ENCODE data around the gene GPC5.
A peak's percentile ranks its signal among the peaks of the same experiment; 100 is the strongest.

GPC5 gene

GRCh38 chr13:91622778-91623550, 224.5 kb downstream of the GPC5 start:
- DNase-seq (ENCODE audit: low read depth, low spot score): no peak
- no peak overlapping the region for H3K4me3 ChIP-seq (ENCODE audit: low read length)

- H3K4me3 ChIP-seq (ENCODE audit: low read length): no peak overlapping the region
- DNase-seq (ENCODE audit: low read depth, low spot score): no peak
Observed at GRCh38 chr13:91627952-91628739, 229.7 kb downstream of the GPC5 start.

- no peak for DNase-seq (ENCODE audit: low read depth, low spot score)
- H3K4me3 ChIP-seq (ENCODE audit: low read length): no peak overlapping the region
Observed at GRCh38 chr13:91630946-91631345, 232.5 kb downstream of the GPC5 start.

GRCh38 chr13:91632086-91632485, 233.7 kb downstream of the GPC5 start:
- H3K4me3 ChIP-seq (ENCODE audit: low read length): no peak overlapping the region
- no peak for DNase-seq (ENCODE audit: low read depth, low spot score)

GRCh38 chr13:91639330-91639729, 240.9 kb downstream of the GPC5 start:
- no peak for DNase-seq (ENCODE audit: low read depth, low spot score)
- no peak overlapping the region for H3K4me3 ChIP-seq (ENCODE audit: low read length)

GRCh38 chr13:91643394-91643793, 245.0 kb downstream of the GPC5 start:
- no peak for DNase-seq (ENCODE audit: low read depth, low spot score)
- H3K4me3 ChIP-seq (ENCODE audit: low read length): no peak overlapping the region

GRCh38 chr13:91644806-91645205, 246.4 kb downstream of the GPC5 start:
- no peak for DNase-seq (ENCODE audit: low read depth, low spot score)
- no peak overlapping the region for H3K4me3 ChIP-seq (ENCODE audit: low read length)

- peak; percentile 2 for DNase-seq (ENCODE audit: low read depth, low spot score)
- no peak overlapping the region for H3K4me3 ChIP-seq (ENCODE audit: low read length)
Observed at GRCh38 chr13:91647361-91647990, 249.1 kb downstream of the GPC5 start.

GRCh38 chr13:91648012-91648411, 249.6 kb downstream of the GPC5 start:
- no peak overlapping the region for H3K4me3 ChIP-seq (ENCODE audit: low read length)
- no peak for DNase-seq (ENCODE audit: low read depth, low spot score)

GRCh38 chr13:91649456-91649855, 251.0 kb downstream of the GPC5 start:
- no peak overlapping the region for H3K4me3 ChIP-seq (ENCODE audit: low read length)
- DNase-seq (ENCODE audit: low read depth, low spot score): no peak

GRCh38 chr13:91652404-91653301, 254.2 kb downstream of the GPC5 start:
- H3K4me3 ChIP-seq (ENCODE audit: low read length): no peak overlapping the region
- DNase-seq (ENCODE audit: low read depth, low spot score): no peak

- no peak overlapping the region for H3K4me3 ChIP-seq (ENCODE audit: low read length)
- DNase-seq (ENCODE audit: low read depth, low spot score): no peak
Observed at GRCh38 chr13:91655731-91656130, 257.3 kb downstream of the GPC5 start.

- no peak overlapping the region for H3K4me3 ChIP-seq (ENCODE audit: low read length)
- no peak for DNase-seq (ENCODE audit: low read depth, low spot score)
Observed at GRCh38 chr13:91657283-91657682, 258.9 kb downstream of the GPC5 start.

- DNase-seq (ENCODE audit: low read depth, low spot score): no peak
- H3K4me3 ChIP-seq (ENCODE audit: low read length): no peak overlapping the region
Observed at GRCh38 chr13:91659256-91660075, 261.0 kb downstream of the GPC5 start.

- DNase-seq (ENCODE audit: low read depth, low spot score): no peak
- H3K4me3 ChIP-seq (ENCODE audit: low read length): no peak overlapping the region
Observed at GRCh38 chr13:91660076-91660415, 261.6 kb downstream of the GPC5 start.

GRCh38 chr13:91661692-91662490, 263.5 kb downstream of the GPC5 start:
- no peak for DNase-seq (ENCODE audit: low read depth, low spot score)
- H3K4me3 ChIP-seq (ENCODE audit: low read length): no peak overlapping the region

- H3K4me3 ChIP-seq (ENCODE audit: low read length): no peak overlapping the region
- DNase-seq (ENCODE audit: low read depth, low spot score): no peak
Observed at GRCh38 chr13:91664039-91664438, 265.6 kb downstream of the GPC5 start.

GRCh38 chr13:91667486-91667885, 269.1 kb downstream of the GPC5 start:
- no peak overlapping the region for H3K4me3 ChIP-seq (ENCODE audit: low read length)
- DNase-seq (ENCODE audit: low read depth, low spot score): no peak
